GM18870 (cell line): ENCODE measurements around the gene POLA2.

Experiments
- ATAC-seq: cut with Tn5 transposase; IDR thresholded peaks from one replicate; pipeline ENCODE4 v1.9.1; 2021; ENCODE audit warnings: moderate library complexity; ENCODE audit not compliant: unreplicated experiment

POLA2 gene

DNA sequence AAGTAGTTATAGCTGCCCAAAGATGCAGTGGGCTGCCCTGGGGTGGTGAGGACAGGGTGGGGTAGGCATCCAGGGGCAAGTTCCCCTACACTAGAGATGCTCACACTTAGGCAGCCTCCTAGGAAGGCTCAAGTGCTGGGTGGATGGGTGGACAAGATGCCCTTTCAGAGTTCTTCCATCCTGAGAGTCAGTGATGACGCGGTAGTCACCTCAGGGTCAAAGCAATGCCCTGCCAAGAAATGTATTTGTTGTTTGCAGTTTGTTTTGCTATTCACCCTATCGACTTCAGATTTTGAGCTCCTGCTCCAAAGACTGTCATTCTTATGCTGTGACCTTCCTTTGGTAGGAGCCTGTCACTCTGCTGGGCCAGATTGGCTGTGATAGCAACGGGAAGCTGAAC is 18.9 kb downstream of the POLA2 start:
- ATAC-seq, result no peak

DNA sequence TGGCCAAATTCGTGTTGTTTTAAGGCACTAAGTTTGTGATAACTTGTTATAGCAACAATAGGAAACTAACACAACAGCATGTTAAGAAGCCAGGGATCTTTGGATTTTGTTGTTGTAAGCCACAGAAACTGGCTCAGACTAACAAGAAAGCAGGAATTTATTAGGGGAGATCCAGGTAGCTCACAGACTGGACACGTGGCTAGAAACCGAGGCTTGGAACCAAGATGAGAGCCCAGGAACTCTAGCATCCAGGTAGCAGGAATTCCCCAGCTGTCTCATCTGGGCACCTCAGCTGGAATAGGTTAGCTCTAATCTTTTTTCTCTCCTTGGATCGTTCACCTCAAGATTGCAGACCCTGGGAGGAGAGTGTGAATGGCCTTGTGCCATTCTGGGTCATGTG is 24.9 kb downstream of the POLA2 start:
- ATAC-seq, result no peak

DNA sequence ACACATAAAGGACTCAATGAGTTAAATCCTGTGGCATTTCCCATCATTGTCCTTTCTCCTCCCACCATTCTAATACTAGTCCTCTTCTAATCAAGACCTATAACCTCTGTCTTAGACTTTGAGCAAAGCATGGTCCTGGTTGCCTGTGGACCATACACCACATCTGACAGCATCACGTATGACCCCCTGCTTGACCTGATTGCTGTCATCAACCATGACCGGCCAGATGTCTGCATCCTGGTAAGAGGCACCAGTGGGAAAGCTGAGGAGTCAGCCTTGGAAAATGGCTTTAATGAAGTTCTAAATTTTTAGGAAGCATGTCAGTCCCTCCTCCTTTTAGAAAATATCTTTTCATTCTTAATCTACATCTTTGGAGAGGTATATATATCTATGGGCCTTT is 25.8 kb downstream of the POLA2 start:
- no peak for ATAC-seq

DNA sequence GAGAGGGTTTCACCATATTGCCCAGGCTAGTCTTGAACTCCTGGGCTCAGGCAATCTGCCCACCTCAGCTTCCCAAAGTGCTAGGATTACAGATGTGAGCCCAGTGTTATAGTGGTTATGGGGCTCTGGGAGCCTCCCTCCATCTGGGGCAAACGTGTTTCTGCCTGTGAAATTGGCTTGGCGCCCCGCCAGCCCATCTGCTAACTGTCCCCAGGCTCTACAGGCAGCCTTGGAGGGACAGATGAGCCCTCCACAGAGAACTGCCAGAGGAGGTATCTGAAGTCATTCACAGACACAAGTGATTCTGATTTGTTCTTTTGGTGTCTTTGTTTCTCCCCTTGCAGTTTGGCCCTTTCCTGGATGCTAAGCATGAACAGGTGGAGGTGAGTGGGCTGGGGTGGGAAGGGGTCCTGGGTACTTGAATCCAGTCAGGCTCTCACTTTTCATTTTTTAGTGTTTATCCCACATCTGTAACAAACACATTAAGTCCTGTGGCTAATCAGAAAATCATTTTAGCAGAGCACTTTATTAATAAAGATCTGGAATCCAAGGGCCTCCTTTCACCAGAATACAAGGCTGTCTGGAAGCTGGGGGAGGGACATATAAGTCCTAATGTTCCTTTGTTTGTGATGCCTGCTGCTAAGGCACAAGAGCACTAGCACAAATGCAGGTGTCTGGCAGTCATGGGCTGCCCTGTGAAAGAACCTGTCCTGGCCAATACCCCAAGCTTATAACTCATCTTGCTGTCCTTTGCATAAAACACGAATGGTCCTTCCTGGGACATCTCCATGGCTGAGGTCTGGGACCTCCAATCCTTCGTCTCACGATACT is 27.2 kb downstream of the POLA2 start:
- no peak for ATAC-seq

DNA sequence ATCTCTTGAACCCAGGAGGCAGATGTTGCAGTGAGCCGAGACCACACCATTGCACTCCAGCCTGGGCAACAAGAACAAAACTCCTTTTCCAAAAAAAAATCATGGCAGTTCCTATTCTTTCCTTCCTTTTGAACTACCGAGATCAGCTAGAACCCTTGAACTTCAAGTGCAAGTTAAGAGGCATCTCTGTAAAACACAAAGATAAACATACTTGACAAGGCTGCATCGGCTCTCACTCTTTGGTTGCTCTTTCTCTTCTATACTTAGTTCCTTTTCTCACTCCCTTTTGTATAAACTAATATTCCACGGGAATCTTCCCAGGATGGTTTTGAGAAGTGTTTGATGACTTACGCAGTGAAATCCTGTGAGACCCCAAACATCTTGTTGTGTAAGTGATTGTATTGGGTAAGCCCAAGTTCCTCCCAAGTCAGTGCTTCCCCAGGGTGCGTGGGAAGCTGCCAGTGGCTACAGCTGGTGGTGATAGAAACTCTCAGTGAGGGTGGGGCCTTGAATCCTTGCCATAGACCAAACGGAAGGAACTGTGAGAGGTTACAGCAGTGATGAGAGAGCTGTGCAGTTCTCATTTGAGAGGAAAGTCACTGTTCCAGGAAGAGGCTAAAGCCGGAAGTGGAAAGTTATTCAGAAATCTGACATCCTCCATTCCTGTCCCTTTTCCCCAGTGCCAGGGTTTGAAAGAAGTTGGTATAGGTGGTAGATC is 28.8 kb downstream of the POLA2 start:
- no peak for ATAC-seq

DNA sequence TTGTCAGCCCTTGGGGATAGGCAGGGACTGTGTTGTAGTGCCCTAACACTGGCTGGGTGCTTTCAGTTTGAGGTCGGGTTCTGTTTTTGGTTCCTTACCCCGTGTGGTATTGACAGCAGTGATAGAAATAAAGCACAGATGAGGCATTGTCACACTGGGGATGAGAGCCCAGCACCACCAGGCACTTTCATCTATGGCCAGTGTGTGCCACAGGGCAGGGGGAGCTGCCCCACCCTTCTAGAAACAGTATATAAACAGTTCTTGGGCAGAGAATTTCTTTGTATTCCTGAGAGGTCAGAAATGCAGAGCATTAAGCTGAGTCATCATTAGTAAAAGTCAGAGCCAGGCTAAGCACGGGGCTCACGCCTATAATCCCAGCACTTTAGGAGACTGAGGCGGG is 29.9 kb downstream of the POLA2 start:
- ATAC-seq, result no peak

DNA sequence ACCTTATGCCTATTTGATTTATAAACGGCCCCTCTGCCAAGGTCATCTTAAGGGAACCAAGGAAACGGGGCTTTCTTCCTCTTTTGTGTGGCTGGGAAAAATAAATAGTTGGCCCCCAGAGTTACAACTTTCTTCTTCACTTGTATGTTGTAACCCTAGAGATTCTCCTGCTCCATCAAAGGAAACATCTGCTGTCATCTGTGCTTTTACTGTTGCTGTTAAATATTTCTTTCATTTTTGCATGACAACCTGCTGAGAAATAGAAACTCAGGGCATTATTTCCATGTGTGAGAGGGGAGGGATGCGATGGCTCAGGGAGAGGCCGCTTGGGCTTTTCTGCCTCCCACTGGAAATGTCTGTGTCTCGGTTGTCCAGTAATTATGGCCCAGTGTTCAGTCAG is 31.1 kb downstream of the POLA2 start:
- no peak for ATAC-seq

DNA sequence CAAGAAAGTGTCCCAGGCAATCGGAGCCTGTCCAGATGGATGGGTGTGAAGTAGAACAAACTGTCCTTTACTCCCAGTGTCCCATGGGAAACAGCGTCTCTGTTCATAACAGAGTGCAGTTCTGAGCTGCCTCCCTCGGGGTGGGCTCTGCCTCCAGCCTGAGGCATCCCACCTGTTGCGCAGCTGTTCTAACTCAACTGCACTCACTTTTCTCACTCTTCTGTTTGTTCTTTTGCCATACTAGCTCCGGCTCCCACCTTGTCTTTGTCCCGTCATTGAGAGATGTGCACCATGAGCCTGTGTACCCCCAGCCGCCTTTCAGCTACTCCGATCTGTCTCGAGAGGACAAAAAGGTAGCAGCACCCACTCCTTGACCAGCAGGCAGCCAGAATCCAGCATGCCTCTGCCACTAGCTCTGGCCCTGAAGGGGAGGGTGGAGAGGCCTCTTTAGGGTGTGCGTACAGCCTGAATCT is 32.2 kb downstream of the POLA2 start:
- ATAC-seq, result no peak

DNA sequence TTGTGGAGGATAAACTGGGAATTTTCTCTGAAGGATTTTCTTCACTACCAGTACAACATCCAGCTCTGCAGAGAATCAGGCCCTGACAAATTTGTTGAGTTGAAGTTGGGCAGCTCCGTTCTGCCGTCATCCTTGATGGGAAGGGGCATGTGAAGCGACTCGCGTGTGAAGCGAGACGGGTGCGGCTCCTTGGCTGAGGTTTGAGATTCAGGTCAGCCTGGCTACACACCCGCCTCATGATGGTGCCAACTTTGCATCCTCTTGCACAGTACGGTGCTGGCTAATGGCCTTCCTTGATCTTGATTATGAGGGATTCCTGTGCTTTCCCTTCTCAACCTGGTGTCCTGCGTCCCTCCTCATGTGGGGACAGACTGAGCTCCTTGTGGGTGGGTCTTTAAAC is 33.2 kb downstream of the POLA2 start:
- no peak for ATAC-seq

DNA sequence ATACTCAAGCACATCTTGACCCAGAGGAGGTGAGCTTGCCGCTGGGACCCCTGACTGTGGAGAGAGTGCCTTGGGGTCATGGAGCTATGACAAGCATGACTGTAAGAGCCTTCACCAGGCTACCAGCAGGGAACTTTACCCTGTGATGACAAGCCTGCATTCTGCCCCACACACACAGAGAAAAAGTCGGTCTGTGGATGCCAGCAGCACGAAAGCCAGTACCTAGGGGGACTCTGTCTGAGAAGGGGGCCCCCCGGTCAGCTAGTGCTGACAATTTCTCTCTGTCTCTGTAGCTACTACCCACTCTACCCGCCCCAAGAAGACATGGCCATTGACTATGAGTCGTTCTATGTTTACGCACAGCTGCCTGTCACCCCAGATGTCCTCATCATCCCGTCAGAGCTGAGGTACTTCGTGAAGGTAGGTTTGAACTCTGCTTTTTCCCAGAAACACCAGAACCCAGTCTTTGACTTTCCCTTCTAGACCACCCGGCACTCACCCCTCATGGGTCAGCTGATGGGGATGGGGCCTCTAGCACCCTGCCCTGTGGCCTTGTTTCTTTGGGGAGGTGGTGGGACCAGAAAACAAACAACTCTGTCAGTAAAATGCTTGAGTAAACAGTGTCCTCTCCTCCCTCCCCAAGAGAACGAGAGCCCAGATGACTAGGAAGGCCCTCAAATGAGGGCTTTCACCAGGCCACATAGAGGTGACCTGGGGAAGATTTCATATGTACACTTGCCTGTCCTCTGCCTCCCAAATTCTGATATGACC is 34.0 kb downstream of the POLA2 start:
- no peak for ATAC-seq

DNA sequence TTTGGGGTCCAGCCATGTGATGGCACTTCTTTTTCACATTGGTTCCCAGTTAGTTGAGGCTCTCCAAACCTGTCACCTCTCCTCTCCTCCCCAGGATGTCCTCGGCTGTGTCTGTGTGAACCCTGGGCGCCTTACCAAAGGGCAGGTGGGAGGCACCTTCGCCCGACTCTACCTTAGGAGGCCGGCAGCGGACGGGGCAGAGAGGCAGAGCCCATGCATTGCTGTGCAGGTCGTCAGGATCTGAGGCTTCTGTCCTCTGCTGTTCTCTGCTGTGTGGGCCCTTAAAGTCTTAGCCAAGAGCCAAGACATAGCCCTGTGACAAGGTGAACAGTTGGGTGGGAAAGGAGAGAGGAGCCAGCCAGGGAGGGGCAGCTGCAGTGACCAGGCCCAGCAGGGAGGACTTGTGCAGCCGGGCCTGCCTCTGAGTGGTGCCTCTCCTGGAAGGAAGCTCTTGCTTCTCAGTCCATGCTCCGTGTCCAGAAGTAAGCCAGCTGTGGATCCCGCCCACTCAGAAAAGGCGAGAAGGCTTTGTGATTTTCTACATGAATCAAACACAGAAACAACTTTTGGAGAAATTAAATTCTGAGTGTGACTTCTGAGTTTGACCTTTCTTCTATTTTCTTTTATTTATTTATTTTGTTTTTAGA is 35.4 kb downstream of the POLA2 start:
- ATAC-seq, result no peak

DNA sequence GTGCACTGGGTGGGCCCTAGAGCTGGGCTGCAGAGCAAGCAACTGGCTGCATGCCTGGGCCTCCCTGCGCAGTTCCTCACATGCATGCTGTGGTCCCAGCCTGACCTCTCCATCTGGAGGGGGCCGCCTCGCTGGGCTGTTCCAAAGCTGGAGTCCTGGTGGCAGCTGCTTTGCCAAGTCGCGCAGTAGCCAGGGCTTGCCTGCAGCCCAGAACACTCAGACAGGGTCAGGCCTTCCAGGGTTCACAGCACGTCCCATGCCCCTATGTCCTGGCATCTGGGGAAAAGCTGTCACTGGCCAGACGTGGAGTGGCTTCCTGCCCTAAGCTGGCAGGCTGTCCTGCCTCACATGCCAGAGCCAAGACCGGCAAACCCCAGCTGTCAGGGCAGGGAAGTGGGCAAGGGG is 36.4 kb downstream of the POLA2 start:
- no peak for ATAC-seq

DNA sequence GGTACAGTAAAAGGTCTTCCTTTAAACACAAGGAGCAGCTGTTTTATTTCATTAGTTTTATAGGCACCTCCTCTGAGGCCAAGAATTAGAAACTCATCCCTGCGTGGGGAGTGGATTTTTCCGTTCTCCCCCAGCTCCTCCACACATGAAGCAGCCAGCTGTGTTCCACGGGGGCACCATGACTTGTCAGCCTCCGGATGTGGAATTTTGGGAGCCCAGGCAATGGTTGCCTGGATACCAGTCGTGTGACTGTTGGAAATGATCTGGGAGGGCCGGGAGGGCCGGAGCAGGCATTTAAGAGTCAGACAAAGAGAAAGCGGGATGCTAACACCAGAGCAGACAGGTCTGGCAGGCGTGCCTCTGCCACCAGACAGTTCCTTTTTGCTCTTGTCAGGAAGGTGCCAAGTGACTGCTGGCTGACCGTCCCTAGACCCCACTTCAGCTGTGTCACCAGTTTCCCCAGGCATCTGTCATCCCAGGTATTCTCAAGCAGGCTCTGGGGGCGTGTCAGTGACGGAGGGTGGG is 37.0 kb downstream of the POLA2 start:
- ATAC-seq, result no peak

DNA sequence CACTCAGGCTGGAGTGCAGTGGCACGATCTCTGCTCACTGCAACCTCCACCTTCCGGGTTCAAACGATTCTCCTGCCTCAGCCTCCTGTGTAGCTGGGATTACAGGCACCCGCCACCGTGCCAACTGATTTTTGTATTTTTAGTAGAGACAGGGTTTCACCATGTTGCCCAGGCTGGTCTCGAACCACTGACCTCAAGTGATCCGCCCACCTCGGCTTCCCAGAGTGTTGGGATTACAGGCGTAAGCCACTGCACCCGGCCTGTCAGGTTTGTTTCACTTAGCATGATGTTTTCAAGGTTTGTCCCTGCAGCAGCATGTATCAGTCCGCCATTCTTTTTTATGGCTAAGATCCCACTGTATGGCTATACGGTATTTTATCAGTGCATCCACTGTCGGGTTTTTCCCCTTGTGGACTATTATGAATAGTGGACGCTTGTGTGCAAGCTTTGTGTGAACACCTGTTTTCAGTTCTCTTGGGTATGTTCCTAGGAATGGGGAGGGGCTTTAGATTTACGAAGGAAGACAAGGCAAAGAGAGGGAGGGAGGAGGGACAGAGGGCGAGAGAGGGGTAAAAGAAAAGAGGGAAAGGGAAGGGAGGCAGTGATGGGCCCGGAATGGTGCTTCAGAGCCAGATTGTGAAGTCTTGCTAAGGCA is 39.0 kb downstream of the POLA2 start:
- ATAC-seq, result no peak

DNA sequence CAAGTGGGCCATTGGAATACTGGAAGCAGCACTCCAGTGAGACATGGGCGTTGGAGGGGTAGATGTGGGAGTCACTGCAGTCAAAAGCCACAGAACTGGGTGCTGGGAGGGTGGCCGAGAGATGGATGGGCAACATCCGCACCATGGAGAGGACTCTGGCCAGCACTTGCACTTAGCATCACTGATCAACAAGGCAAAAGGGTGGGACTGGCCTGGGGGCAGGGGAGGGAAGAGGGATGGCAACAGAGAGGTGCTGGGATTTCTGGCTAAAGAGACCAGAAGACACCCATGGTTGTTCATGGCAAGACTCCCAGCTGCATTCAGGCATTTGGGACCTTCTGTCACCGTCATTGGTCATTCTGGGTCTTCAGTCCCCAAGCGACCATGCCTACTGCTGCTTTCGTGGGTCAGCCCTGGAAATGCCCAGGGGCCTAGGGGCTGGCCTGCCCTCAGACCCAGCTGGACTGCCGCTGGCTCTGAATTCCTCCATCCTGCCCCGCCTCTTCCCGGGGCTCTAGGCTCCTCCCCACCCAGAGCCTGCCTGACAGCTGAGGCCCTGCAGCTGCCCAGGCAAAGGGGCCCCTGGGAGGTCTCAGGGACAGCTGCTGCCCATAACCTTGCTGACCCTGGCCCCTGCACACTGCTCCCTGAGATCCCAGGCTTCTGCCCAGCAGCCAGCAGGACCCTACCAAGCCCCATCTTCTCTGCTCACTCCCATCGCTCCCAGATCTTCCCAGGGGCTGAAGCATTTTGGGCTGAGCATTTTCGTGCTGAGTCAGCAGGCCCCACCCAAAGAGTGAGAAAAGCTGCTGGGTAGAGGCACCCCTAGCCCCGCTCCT is 39.9 kb downstream of the POLA2 start:
- no peak for ATAC-seq

DNA sequence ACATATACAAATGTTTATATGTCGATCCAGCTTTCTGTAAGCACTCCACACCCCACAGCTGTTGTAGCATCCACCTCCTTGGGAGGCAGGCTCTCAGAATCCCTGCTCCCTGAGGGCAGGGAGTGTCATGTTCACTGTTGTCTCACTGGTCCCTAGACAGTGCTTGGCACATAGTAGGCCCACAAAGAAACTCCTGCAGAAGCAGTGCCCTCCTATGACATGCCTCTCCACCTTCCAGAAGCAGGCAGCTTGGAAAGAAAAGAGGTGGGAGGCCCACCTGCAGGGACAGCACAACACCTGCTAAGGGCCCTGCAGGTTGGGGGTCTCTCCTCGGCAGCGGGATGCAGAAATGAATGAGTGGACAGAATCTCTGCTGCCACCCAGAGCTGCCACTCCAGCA is 41.8 kb downstream of the POLA2 start:
- no peak for ATAC-seq

DNA sequence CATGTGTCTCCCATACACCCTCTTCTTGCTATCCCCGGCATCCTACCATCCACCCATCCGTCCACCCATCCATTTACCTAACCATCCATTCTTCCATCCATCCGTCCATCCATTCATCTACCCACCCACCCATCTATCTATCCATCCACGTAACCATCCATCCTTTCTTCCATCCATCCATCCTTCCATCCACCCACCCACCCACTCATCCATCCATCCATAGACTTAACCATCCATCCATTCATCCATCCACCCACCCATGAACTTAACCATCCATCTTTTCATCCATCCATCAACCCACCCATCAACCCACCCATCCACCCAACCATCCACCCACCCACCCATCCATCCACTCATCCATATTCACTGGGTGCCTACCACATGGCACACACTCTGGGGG is 42.3 kb downstream of the POLA2 start:
- no peak for ATAC-seq

DNA sequence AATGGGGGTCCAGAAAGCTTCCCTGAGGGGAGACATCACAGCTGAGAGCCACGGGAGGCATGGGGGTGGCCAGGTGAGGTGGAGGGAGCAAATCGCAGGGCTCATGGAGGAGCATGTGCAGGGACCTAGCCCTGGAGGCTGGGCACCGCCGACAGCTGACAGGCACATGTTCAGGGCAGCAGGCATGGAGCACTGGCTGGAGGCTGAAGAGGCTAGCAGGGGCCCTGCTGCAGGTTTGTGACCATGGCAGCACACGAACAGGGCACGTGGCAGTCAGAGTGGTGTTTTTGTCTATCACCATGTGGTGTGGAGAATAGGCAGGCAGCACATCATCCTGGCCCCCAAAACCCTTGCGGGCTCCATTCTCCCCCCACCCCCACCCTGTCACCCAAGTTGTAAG is 42.9 kb downstream of the POLA2 start:
- no peak for ATAC-seq

DNA sequence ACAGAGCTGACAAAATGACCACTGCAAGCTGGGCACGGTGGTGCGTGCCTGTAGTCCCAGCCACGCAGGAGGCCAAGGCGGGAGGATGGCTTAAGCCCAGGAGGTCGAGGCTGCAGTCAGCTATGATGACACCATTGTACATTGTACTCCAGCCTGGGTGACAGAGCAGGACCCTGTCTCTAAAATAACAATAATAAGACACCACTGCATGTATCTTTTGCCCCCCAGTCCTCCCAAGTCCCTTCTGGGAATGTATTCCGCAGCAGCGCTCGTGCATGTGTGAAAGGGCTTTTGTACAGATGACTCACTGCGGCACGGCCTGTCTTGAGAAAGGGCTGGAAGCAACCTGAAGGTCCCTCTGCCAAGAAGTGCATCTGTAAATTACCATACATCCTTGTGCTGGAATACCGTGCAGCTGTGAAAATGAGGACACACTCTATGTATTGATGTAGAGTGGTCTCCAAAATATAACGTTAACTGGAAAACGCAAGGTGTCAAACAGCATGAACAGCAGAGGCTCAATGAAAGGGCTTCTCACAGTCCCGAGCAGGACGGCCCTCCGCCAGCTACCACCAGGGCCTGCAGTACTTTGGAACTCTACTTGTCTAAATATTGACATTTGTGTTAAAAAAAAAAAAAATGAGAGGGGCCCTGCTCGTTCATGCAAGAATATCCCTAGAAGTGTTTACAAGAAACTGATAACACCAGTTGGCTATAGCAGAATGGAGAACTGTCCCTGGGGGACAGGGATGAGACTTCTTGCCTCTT is 43.9 kb downstream of the POLA2 start:
- no peak for ATAC-seq
